Activated naive CD4-positive, alpha-beta T cell (primary cell): ENCODE results near the gene MUC5B.
"Not testable (repeated sequence)": the region's sequence is repeated elsewhere in the genome, so short reads cannot be mapped to it uniquely, and the experiment has no call there.

Source experiments
- DNase-seq, 4 experiments: peaks; one replicate each; lab custom pipeline; 2025; lab: John Stamatoyannopoulos, UW

Gene MUC5B

DNA sequence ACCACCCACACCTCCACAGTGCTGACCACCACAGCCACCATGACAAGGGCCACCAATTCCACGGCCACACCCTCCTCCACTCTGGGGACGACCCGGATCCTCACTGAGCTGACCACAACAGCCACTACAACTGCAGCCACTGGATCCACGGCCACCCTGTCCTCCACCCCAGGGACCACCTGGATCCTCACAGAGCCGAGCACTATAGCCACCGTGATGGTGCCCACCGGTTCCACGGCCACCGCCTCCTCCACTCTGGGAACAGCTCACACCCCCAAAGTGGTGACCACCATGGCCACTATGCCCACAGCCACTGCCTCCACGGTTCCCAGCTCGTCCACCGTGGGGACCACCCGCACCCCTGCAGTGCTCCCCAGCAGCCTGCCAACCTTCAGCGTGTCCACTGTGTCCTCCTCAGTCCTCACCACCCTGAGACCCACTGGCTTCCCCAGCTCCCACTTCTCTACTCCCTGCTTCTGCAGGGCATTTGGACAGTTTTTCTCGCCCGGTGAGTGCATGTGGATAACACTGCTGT lies 28.4 kb downstream of the MUC5B start:
- no peak for DNase-seq

- no peak for DNase-seq
These were observed 29.7 kb downstream of the MUC5B start for GRCh38 chr11:1252371-1253102.

DNA sequence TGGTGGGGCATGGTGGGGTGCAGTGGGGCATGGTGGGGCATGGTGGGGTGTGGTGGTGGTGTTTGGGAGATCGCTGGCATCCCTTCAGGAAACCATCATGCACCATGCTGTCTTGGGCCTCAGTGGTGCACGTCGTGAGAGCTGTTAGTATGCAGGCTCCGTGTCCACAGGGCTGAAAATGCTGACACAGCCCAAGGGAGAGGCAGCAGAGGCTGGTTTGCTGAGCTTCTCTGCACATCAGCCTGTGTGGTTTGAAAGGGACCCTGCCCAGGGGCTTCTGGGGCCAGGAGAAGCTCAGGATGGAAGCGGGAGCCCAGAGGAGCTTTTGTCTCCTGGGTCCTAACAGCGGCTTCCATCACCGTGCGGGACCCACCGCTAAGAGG lies 30.2 kb downstream of the MUC5B start:
- no peak for DNase-seq

- no peak for DNase-seq
These were observed 31.3 kb downstream of the MUC5B start for GRCh38 chr11:1254086-1254648.

DNA sequence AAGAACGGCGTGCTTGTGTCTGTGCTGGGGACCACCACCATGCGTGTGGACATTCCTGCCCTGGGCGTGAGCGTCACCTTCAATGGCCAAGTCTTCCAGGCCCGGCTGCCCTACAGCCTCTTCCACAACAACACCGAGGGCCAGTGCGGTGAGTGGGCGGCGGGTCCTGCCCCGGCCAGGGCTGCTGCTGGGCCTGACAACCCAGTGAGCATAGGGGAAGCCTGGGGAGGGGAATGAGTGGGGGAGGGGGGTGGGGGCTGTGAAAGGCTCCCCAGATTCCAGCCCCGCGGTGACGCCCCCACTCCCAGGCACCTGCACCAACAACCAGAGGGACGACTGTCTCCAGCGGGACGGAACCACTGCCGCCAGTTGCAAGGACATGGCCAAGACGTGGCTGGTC lies 31.9 kb downstream of the MUC5B start:
- DNase-seq, result no peak

- no peak for DNase-seq
These were observed 32.3 kb downstream of the MUC5B start for GRCh38 chr11:1255151-1255550.

DNA sequence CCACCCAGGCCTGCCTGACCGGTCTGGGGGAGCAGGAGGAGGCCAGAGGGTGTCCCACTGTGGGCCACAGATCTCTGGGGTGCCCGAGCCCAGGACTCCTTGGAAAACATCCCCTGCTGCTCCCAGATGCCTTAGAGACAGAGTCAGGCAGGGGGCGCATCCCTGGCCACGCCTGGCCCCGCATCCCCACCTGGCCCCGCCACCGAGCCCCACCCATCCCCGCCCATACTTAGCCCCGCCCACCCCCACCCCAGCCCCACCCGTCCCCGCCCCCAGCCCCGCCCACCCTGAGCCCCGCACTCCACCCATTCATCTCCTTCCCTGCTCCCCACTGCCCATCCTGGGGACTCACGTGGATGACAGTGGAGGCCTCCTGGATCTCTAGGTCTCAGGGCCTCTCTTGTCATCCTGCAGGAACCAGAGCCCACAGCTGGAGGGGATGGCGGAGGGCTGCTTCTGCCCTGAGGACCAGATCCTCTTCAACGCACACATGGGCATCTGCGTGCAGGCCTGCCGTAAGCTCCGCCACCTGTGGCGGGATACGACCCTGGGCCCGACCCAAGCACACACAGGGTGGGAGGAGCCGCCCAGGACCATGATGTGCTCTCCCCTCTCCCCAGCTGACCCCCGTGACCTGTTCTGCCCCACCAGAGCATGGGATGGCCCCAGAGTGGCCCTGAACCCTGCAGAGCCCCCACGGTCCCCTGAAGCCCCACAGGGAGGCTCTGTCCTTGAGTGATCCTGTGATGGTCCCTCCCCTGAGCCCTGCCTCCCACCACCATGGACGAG lies 33.6 kb downstream of the MUC5B start:
- no peak for DNase-seq

DNA sequence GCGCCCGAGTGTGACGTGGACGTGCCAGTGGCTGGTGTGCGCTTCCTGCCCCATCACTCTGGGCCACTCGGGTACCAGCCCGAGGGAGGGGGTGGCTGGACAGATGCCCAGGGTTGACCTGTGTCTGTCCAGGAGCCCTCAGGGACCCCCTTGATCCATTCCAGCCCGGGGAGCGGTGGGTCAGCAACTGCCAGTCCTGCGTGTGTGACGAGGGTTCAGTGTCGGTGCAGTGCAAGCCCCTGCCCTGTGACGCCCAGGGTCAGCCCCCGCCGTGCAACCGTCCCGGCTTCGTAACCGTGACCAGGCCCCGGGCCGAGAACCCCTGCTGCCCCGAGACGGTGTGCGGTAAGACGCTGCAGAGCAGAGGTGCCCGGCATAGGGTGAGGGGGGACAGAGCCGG lies 34.5 kb downstream of the MUC5B start:
- no peak for DNase-seq

GRCh38 chr11:1257916-1258315 lies 35.0 kb downstream of the MUC5B start:
- no peak for DNase-seq

GRCh38 chr11:1258401-1259075 lies 35.7 kb downstream of the MUC5B start:
- DNase-seq, result no peak

DNA sequence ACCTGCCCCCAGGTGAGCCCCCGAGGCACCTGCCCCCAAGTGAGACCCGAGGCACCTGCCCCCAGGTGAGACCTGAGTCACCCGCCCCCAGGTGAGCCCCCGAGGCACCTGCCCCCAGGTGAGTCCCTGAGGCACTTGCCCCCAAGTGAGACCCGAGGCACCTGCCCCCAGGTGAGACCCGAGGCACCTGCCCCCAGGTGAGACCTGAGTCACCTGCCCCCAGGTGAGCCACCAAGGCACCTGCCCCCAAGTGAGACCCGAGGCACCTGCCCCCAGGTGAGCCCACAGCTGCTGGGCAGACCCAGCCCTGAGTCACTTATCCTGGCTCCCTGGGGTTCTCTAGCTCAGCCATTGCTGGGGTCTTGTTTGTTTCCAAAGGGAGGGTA lies 36.2 kb downstream of the MUC5B start:
- DNase-seq, result no peak

DNA sequence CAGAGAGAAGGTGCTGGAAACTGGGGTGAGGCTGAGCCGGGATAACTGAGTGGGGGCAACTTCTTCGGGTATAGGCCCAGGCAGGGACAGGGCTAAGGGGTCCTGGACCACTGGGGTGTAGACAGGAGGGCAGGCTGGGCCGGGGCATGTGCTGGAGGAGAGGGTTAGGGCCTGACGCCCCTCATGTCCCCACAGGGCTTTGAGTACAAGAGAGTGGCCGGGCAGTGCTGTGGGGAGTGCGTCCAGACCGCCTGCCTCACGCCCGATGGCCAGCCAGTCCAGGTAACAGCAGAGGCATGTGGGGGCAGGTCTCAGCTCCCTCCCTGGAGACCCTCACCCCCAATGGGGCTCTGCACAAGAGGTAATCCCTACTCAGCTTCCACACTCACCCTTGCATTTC lies 36.7 kb downstream of the MUC5B start:
- no peak for DNase-seq

- peak in 2 of 4 experiments; percentile 11 to 23 for DNase-seq
These were observed 37.2 kb downstream of the MUC5B start for GRCh38 chr11:1260023-1260501.

- no peak for DNase-seq
These were observed 37.8 kb downstream of the MUC5B start for GRCh38 chr11:1260620-1261019.

DNA sequence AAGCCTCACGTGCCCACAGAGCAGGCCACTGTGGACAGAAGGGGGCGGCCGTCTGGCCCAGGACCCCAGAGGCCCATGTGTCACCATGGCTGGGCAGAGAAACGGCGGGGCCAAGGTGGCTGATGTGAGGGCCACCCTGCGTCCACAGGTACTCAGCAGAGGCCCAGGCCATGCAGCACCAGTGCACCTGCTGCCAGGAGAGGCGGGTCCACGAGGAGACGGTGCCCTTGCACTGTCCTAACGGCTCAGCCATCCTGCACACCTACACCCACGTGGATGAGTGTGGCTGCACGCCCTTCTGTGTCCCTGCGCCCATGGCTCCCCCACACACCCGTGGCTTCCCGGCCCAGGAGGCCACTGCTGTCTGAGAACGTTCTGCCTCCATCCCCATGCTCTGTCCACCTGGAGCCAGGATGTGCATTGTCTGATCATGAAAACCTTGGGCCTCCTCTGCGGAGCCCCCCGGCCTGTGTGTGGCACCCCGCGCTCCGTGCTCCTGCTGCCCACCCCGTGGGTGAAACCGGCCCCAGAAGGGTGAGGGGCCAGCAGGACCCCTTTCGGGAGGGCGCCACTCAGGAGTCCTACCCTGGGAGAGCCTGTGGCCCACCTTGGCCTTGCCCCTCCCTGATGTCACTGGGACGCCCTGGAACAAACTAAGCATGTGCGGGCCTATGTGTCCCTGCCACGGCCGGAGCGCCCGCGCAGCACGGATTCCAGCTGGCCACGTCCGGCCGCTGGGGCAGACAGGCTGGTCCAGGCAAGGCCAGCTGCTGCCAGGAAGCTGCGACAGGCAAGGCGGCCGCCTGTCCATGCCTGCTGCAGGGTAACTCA lies 38.6 kb downstream of the MUC5B start:
- DNase-seq, result no peak

GRCh38 chr11:1262172-1263006 lies 39.5 kb downstream of the MUC5B start:
- peak; percentile 55 to 81 (median 78) for DNase-seq

DNA sequence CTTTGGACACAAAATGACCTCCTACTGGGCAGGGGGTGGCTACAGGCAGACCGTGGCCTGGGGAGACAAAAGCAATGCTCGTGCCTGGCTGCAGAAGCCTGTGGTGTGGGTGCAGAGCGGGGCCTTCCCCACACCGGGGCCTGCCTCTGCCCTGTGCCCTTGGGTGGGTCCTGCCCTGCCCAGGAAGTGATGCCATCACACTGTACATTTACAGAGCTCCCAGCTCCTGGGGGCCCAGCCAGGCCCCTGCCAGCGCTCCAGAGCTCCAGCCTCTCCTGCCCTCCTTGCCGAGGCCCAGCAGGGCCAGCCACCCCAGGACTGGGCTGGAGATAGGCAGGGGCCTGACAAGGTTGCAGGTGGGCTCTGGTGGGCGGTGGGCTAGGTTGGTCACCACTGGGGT lies 40.1 kb downstream of the MUC5B start:
- DNase-seq, result no peak

DNA sequence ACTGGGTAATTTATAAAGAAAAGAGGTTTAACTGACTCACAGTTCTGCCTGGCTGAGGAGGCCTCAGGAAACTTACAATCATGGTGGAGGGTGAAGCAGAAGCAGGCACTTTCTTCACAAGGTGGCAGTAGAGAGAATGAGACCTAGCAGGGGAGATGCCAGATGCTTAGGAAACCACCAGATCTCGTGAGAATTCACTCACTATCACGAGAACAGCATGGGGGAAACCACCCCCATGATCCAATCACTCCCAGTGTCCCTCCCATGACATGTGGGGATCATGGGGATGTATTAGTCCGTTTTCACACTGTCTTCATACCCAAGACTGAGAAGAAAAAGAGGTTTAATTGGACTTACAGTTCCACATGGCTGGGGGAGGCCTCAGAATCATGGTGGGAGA lies 41.6 kb downstream of the MUC5B start:
- not testable (repeated sequence) for DNase-seq

- not testable (repeated sequence) for DNase-seq
These were observed 42.6 kb downstream of the MUC5B start for GRCh38 chr11:1265480-1265879.

- not testable (repeated sequence) for DNase-seq
These were observed 44.1 kb downstream of the MUC5B start for GRCh38 chr11:1266976-1267375.
